Right lobe of liver (tissue), 6 donors: ENCODE results near the gene MBLAC1. TPM values are rescaled to one million over a fixed set of nuclear protein-coding genes. Genes with fewer than 3 reads are reported as not detected.

Experiments
- ATAC-seq, 4 donors: fragments of 200-7000 bp; cut with Tn5 transposase; one replicate each; pipeline ENCODE4 v1.9.1; 2020; ENCODE audit warnings: mild to moderate bottlenecking in 4 of 4, moderate library complexity in 4 of 4
- DNase-seq, 3 donors: peaks; one replicate each; pipeline ENCODE4 v3.0.0-alpha.2; 2020
- H3K27ac ChIP-seq, 3 donors: fragments of 200-600 bp; one replicate each; pipeline ENCODE4 v1.8.0; 2022
- H3K27me3 ChIP-seq, 2 donors: fragments of 200-600 bp; one replicate each; pipeline ENCODE4 v1.8.0; 2022
- H3K36me3 ChIP-seq, 4 donors: fragments of 200-600 bp; sonication (generic) in 1 of 4; one replicate each; pipeline versions ENCODE4 v1.5.1 to v1.8.0; 2017 to 2022; ENCODE audit warnings: control low read depth in 1 of 4
- H3K4me1 ChIP-seq, 4 donors: fragments of 200-600 bp; sonication (generic) in 1 of 4; one replicate each; pipeline versions ENCODE4 v1.5.1 to v1.8.0; 2017 to 2022; ENCODE audit warnings: control low read depth in 1 of 4
- H3K4me3 ChIP-seq, 3 donors: fragments of 200-600 bp; one replicate each; pipeline ENCODE4 v1.8.0; 2022
- H3K9me3 ChIP-seq, 4 donors: fragments of 200-600 bp; sonication (generic) in 1 of 4; one replicate each; pipeline versions ENCODE4 v1.5.1 to v1.8.0; 2017 to 2022; ENCODE audit warnings: control low read depth in 1 of 4
- CTCF ChIP-seq, 4 donors: fragments of 200-600 bp in 3 of 4; fragments of 450-650 bp in 1 of 4; IDR thresholded peaks; one replicate each; pipeline versions ENCODE4 v1.5.1 to v1.8.0; 2016 to 2022; ENCODE audit warnings: antibody characterized with exemption in 4 of 4, mild to moderate bottlenecking in 2 of 4
- POLR2A ChIP-seq: fragments of 450-650 bp; IDR thresholded peaks from one replicate; pipeline ENCODE4 v1.6.1; 2017; ENCODE audit warnings: antibody characterized with exemption, mild to moderate bottlenecking
- WGBS: methylation state at CpG from one replicate; pipeline ENCODE4 v1.1.6; 2018; ENCODE audit warnings: low coverage, low lambda C conversion rate; ENCODE audit not compliant: insufficient coverage; ENCODE audit errors: missing lambda C conversion rate; 5-methylcytosine and 5-hydroxymethylcytosine counted together
- intact Hi-C, 2 donors: fragments of 100-400 bp; cut with DNase I; formaldehyde crosslinking; loops; one replicate each; pipeline versions ENCODE4 v1.11.2 to v1.14.1; 2022
- total RNA-seq, 6 experiments: library from RNA; depleted of rRNA in 2 of 6; stranded (reverse); fragments of >200 nt in 2 of 6; fragmentation: NEBNext Ultra II Directional in 3 of 6; extraction: Animal tissue kit (Norgen Biotek cat#: 25700) in 3 of 6; gene quantifications; one replicate each; pipeline versions ENCODE4 v1.1.0 to v1.2.4, GENCODE V29; 2016 to 2023
- donor health status: DM: no; HTN: yes; CAD: no.
- donor health status: DM: no; HTN: no; CAD: no.
- donor health status: DM: no; HTN: no; CAD: no.
- donor health status: DM: no; HTN: yes; CAD: no.
- donor health status: DM: no; HTN: yes; CAD: no.

The MBLAC1 gene
- total RNA-seq, 6 experiments from 2014 or later: 0.35 to 2.7 (median 1.1) TPM

- ATAC-seq: no peak
- Histone ChIP-seq H3K36me3 (peaks cover 0 to 29% (median 5%) of the 10 kb centered on the region in 4 donors), H3K4me3 (no peak overlapping the region), H3K9me3 (no peaks in the 10 kb centered on the region), H3K27me3 (no peaks in the 10 kb centered on the region), H3K4me1 (no peaks in the 10 kb centered on the region), H3K27ac (no peak overlapping the region)
- WGBS: 83% methylated on average over 6 of the region's 12 CpGs
- TF ChIP-seq POLR2A (no peak), CTCF (IDR thresholded peaks at IDR 0.05) (no peak)
- DNase-seq: no peak
- intact Hi-C loops: no loop called here
Measured at GRCh38 chr7:100109521-100110163, 17.1 kb upstream of the MBLAC1 start.

GRCh38 chr7:100111156-100111555 is 15.6 kb upstream of the MBLAC1 start:
- Histone ChIP-seq H3K27ac (no peak overlapping the region), H3K27me3 (no peaks in the 10 kb centered on the region), H3K4me3 (no peak overlapping the region), H3K36me3 (peaks cover 0 to 29% (median 5%) of the 10 kb centered on the region in 4 donors), H3K9me3 (no peaks in the 10 kb centered on the region), H3K4me1 (no peaks in the 10 kb centered on the region)
- intact Hi-C loops: no loop called here
- DNase-seq: no peak
- TF ChIP-seq POLR2A: no peak
- no peak for TF ChIP-seq CTCF (IDR thresholded peaks at IDR 0.05)
- 80% methylated on average over 2 of the region's 7 CpGs for WGBS
- ATAC-seq: no peak

- Histone ChIP-seq H3K9me3 (no peaks in the 10 kb centered on the region), H3K27me3 (no peaks in the 10 kb centered on the region), H3K36me3 (peaks cover 0 to 29% (median 5%) of the 10 kb centered on the region in 4 donors), H3K27ac (no peak overlapping the region), H3K4me3 (no peak overlapping the region), H3K4me1 (no peaks in the 10 kb centered on the region)
- WGBS: no CpG with 5 or more reads among the region's 13 CpGs
- ATAC-seq (no peak), DNase-seq (no peak)
- TF ChIP-seq POLR2A (no peak), CTCF (IDR thresholded peaks at IDR 0.05) (no peak)
- intact Hi-C loops: no loop called here
Measured at GRCh38 chr7:100111914-100112313, 14.9 kb upstream of the MBLAC1 start.

GRCh38 chr7:100115026-100115425 is 11.7 kb upstream of the MBLAC1 start:
- Histone ChIP-seq H3K27ac (no peak overlapping the region), H3K27me3 (no peaks in the 10 kb centered on the region), H3K36me3 (peaks cover 0 to 16% (median 5%) of the 10 kb centered on the region in 4 donors), H3K4me1 (peaks cover 0 to 7% (median 2%) of the 10 kb centered on the region in 4 donors), H3K9me3 (no peaks in the 10 kb centered on the region), H3K4me3 (no peak overlapping the region)
- 92% methylated on average over 5 of the region's 7 CpGs for WGBS
- ATAC-seq: no peak
- TF ChIP-seq CTCF (IDR thresholded peaks at IDR 0.05): no peak
- TF ChIP-seq POLR2A: no peak
- DNase-seq: no peak
- intact Hi-C loops: no loop called here
